ENCODE results near the gene RPL7A. TPM values are rescaled to one million over a fixed set of nuclear protein-coding genes. Genes with fewer than 3 reads are reported as not detected.
A peak's percentile ranks its signal among the peaks of the same experiment; 100 is the strongest.

The RPL7A gene
- total RNA-seq, 1 donor from 2014 or later, result 2,220 TPM

- Mint-ChIP-seq H3K4me3 (peak overlapping the region; percentile 100), H3K27me3 (ENCODE audit: low read depth) (no peaks in the 10 kb centered on the region), H3K9me3 (no peaks in the 10 kb centered on the region), H3K36me3 (peaks cover 15% of the 10 kb centered on the region), H3K4me1 (peaks cover 23% of the 10 kb centered on the region), H3K27ac (peak overlapping the region; percentile 95)
- no peak for TF ChIP-seq CTCF (IDR thresholded peaks at IDR 0.05; ENCODE audit: unreplicated experiment)
- DNase-seq (ENCODE audit: low spot score in 2 of 2, unreplicated experiment in 2 of 2), result no peak
Measured at GRCh38 chr9:133346021-133346785, 1.8 kb upstream of the RPL7A start.

- DNase-seq (ENCODE audit: low spot score in 2 of 2, unreplicated experiment in 2 of 2), result peak in 1 of 2 experiments; percentile 57
- peak overlapping the region; percentile 100 for H3K4me3 Mint-ChIP-seq
- H3K27ac Mint-ChIP-seq, result no peak overlapping the region
- no peak for TF ChIP-seq CTCF (IDR thresholded peaks at IDR 0.05; ENCODE audit: unreplicated experiment)
- H3K4me1 Mint-ChIP-seq, result peaks cover 23% of the 10 kb centered on the region
- H3K36me3 Mint-ChIP-seq, result peaks cover 19% of the 10 kb centered on the region
- H3K9me3 Mint-ChIP-seq, result no peaks in the 10 kb centered on the region
- H3K27me3 Mint-ChIP-seq (ENCODE audit: low read depth), result no peaks in the 10 kb centered on the region
Measured at GRCh38 chr9:133347515-133347984, 468 bp upstream of the RPL7A start.

- H3K27ac Mint-ChIP-seq, result peak overlapping the region; percentile 100
- H3K9me3 Mint-ChIP-seq, result no peaks in the 10 kb centered on the region
- no peaks in the 10 kb centered on the region for H3K27me3 Mint-ChIP-seq (ENCODE audit: low read depth)
- H3K4me3 Mint-ChIP-seq, result peak overlapping the region; percentile 100
- peaks cover 23% of the 10 kb centered on the region for H3K4me1 Mint-ChIP-seq
- TF ChIP-seq CTCF (IDR thresholded peaks at IDR 0.05; ENCODE audit: unreplicated experiment), result no peak
- H3K36me3 Mint-ChIP-seq, result peaks cover 25% of the 10 kb centered on the region
- DNase-seq (ENCODE audit: low spot score in 2 of 2, unreplicated experiment in 2 of 2), result no peak
Measured at GRCh38 chr9:133348718-133349573, 928 bp downstream of the RPL7A start.

- peak overlapping the region; percentile 48 for H3K4me3 Mint-ChIP-seq
- TF ChIP-seq CTCF (IDR thresholded peaks at IDR 0.05; ENCODE audit: unreplicated experiment), result no peak
- H3K27ac Mint-ChIP-seq, result peak overlapping the region; percentile 100
- no peak for DNase-seq (ENCODE audit: low spot score in 2 of 2, unreplicated experiment in 2 of 2)
- peaks cover 25% of the 10 kb centered on the region for H3K36me3 Mint-ChIP-seq
- no peaks in the 10 kb centered on the region for H3K27me3 Mint-ChIP-seq (ENCODE audit: low read depth)
- peaks cover 23% of the 10 kb centered on the region for H3K4me1 Mint-ChIP-seq
- H3K9me3 Mint-ChIP-seq, result no peaks in the 10 kb centered on the region
Measured at GRCh38 chr9:133349965-133350616, 2.1 kb downstream of the RPL7A start.

- TF ChIP-seq CTCF (IDR thresholded peaks at IDR 0.05; ENCODE audit: unreplicated experiment), result no peak
- Mint-ChIP-seq H3K4me1 (peaks cover 20% of the 10 kb centered on the region), H3K36me3 (peaks cover 25% of the 10 kb centered on the region), H3K4me3 (no peak overlapping the region), H3K27ac (no peak overlapping the region), H3K9me3 (no peaks in the 10 kb centered on the region), H3K27me3 (ENCODE audit: low read depth) (no peaks in the 10 kb centered on the region)
- no peak for DNase-seq (ENCODE audit: low spot score in 2 of 2, unreplicated experiment in 2 of 2)
Measured at GRCh38 chr9:133351526-133351907, 3.5 kb downstream of the RPL7A start.
